DND-41 (cell line): ENCODE results near the gene DDX27.

Experiments
- CTCF ChIP-seq: IDR thresholded peaks from 2 replicates; pipeline ENCODE4 v1.5.1; 2012; ENCODE audit warnings: borderline replicate concordance, low read length, moderate library complexity, mild to moderate bottlenecking; ENCODE audit not compliant: poor library complexity, severe bottlenecking; ENCODE audit errors: extremely low read depth
- EZH2 ChIP-seq: IDR thresholded peaks from 3 replicates; pipeline ENCODE4 v1.6.1; 2012; ENCODE audit warnings: borderline replicate concordance, low read depth, mild to moderate bottlenecking, moderate library complexity, low read length, inconsistent platforms; ENCODE audit not compliant: severe bottlenecking

GRCh38 chr20:49171909-49172308, 47.3 kb upstream of the DDX27 start:
- TF ChIP-seq CTCF (no peak), EZH2 (no peak)
